ENCODE measurements around the gene MEGF11. TPM values are rescaled to one million over a fixed set of nuclear protein-coding genes. Genes with fewer than 3 reads are reported as not detected.

MEGF11 gene
- total and polyA plus RNA-seq, 2 donors (not counting 1 experiment from before 2014, with no cell fraction given): under 0.01 TPM; not detected in 1

DNA sequence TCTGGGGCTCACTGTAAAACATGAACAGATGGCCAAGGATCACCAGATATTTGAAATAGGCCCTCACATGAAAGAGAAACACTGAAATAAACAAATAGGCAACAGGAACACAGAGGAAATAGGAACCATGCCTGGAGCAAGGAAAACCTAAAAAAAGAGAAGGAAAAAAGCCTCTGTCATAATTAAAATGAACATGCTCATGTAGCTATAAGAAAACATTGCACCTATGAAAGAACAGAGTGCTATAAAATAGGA, 281.9 kb downstream of the MEGF11 start:
- TF ChIP-seq EZH2 (IDR thresholded peaks at IDR 0.05; ENCODE audit: low read length, missing control alignments): no peak
- TF ChIP-seq, protein P1, sequence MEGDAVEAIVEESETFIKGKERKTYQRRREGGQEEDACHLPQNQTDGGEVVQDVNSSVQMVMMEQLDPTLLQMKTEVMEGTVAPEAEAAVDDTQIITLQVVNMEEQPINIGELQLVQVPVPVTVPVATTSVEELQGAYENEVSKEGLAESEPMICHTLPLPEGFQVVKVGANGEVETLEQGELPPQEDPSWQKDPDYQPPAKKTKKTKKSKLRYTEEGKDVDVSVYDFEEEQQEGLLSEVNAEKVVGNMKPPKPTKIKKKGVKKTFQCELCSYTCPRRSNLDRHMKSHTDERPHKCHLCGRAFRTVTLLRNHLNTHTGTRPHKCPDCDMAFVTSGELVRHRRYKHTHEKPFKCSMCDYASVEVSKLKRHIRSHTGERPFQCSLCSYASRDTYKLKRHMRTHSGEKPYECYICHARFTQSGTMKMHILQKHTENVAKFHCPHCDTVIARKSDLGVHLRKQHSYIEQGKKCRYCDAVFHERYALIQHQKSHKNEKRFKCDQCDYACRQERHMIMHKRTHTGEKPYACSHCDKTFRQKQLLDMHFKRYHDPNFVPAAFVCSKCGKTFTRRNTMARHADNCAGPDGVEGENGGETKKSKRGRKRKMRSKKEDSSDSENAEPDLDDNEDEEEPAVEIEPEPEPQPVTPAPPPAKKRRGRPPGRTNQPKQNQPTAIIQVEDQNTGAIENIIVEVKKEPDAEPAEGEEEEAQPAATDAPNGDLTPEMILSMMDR (conservative IDR thresholded peaks at IDR 0.05 in 1 of 2, IDR thresholded peaks at IDR 0.05 in 1 of 2; ENCODE audit: low read depth in 1 of 2, low read length in 2 of 2): no peak
- no peaks in the 10 kb centered on the region for H4K20me1 ChIP-seq (ENCODE audit: control insufficient read depth, extremely low read depth, insufficient read depth, low read length)
- H3K4me1 ChIP-seq (ENCODE audit: control insufficient read depth, extremely low read depth, insufficient read depth, low read length): no peaks in the 10 kb centered on the region
- H3K9me3 ChIP-seq (ENCODE audit: control insufficient read depth, insufficient read depth, low read depth, low read length): no peaks in the 10 kb centered on the region
- DNase-seq (ENCODE audit: low read depth in 2 of 2): no peak
- no peak overlapping the region for H3K4me3 ChIP-seq (replicated peaks in 1 of 4; ENCODE audit: control extremely low read depth in 1 of 4, insufficient read depth in 1 of 4, low read depth in 3 of 4, low read length in 4 of 4)
- peaks cover 15% of the 10 kb centered on the region for H3K27me3 ChIP-seq (ENCODE audit: control insufficient read depth, insufficient read depth, low read length)
- H3K36me3 ChIP-seq (ENCODE audit: control insufficient read depth, insufficient read depth, low read length): no peaks in the 10 kb centered on the region
- H3K79me2 ChIP-seq (ENCODE audit: control insufficient read depth, insufficient read depth, low read length): no peaks in the 10 kb centered on the region
- no peak overlapping the region for H2AFZ ChIP-seq (ENCODE audit: low read length)
- H3K9ac ChIP-seq (ENCODE audit: insufficient read depth, low read length): no peak overlapping the region
- no peak overlapping the region for H3K27ac ChIP-seq (ENCODE audit: insufficient read depth, low read length)
- no peak overlapping the region for H3K4me2 ChIP-seq (ENCODE audit: extremely low read depth, insufficient read depth, low read length)

DNA sequence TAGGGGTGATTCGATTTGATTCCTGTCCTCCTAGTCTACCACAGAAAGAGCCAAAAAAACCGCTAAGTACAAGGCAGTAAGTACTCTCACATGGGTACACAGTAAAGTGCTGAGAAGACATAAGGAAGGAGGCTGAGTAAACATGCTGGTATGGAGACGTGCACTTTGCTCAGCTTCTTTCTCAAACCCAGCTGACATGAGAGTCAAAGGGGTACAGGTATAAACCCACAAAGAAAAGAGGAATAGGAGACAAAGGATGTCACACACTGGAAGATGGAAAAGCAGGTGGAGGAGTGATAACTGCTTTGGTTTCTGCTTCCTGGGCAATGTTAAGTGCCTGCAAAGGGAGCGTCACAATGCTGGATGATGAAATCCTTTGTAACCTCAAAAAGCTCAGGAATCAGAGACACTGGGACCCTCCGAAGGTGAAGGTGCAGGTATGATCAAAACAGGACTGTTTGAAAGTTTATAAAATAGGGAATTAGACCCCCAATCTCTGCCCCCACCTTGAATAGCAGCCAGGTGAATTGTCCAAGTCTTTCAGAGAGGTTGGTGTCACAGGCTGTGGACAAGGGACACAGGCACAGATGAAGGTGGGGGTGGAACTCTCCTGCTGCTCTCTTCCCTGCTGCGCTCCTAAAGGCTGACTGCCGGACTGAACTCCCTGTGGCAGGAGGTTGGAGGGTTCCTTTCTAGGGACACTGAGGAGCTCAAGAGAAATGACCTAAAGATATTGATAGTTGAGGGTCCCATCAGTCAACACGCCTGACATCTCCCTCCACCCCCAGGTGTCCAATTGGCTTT, 282.4 kb downstream of the MEGF11 start:
- peak in 1 of 2 donors; percentile 19 for DNase-seq (ENCODE audit: low read depth in 2 of 2)
- Histone ChIP-seq H3K9me3 (ENCODE audit: control insufficient read depth, insufficient read depth, low read depth, low read length) (no peaks in the 10 kb centered on the region), H3K9ac (ENCODE audit: insufficient read depth, low read length) (no peak overlapping the region), H4K20me1 (ENCODE audit: control insufficient read depth, extremely low read depth, insufficient read depth, low read length) (no peaks in the 10 kb centered on the region), H3K4me1 (ENCODE audit: control insufficient read depth, extremely low read depth, insufficient read depth, low read length) (no peaks in the 10 kb centered on the region), H2AFZ (ENCODE audit: low read length) (no peak overlapping the region), H3K36me3 (ENCODE audit: control insufficient read depth, insufficient read depth, low read length) (no peaks in the 10 kb centered on the region), H3K4me2 (ENCODE audit: extremely low read depth, insufficient read depth, low read length) (no peak overlapping the region), H3K79me2 (ENCODE audit: control insufficient read depth, insufficient read depth, low read length) (no peaks in the 10 kb centered on the region), H3K4me3 (replicated peaks in 1 of 4; ENCODE audit: control extremely low read depth in 1 of 4, insufficient read depth in 1 of 4, low read depth in 3 of 4, low read length in 4 of 4) (no peak overlapping the region), H3K27ac (ENCODE audit: insufficient read depth, low read length) (no peak overlapping the region), H3K27me3 (ENCODE audit: control insufficient read depth, insufficient read depth, low read length) (peaks cover 15% of the 10 kb centered on the region)
- TF ChIP-seq, protein P1 (conservative IDR thresholded peaks at IDR 0.05 in 1 of 2, IDR thresholded peaks at IDR 0.05 in 1 of 2; ENCODE audit: low read depth in 1 of 2, low read length in 2 of 2): no peak
- no peak for TF ChIP-seq EZH2 (IDR thresholded peaks at IDR 0.05; ENCODE audit: low read length, missing control alignments)

DNA sequence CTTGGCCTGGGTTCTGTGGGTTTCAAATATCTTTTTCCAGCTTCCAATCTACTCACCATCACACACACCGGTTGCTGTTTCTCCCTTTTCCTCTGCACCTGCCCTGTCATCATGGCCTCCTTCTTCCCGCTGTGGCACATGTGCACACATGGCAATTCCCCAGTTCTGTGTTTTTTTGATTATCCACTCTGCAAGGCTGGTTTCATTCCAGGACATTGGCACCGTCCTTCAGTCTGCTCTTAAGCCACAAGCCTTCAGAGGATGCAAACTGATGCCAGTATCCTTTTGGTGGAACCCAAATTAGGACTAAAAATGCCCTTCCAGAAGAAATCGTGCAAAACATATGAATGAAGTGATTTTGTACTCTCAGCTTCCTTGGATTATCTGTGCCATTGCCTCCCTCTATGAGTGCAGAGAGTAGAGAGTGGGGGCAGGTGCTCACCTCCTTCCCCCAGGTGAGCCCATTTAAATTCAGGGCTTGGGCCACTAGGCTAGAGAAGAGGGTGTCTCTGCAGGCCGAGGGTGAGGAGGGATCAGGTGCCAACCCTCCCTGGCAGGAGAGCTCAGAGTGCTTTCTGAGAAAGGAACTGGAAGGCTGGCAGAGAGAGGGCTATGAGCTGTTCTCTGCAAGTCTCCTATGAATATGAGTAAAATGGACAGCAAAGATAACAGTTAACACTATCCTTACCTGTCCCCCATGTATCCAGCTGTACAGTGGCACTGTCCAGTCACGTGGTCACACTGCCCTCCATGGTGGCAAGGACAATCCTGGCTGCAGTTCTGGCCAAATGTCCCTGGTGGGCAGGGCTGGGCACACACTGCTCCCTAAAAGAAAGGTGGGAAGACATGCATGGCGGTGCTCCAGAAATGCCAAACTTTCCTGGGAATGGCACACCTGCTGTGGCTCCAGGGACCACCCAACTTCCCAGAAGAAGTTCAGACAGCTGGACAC, 283.4 kb downstream of the MEGF11 start:
- DNase-seq (ENCODE audit: low read depth in 2 of 2): no peak
- H3K9me3 ChIP-seq (ENCODE audit: control insufficient read depth, insufficient read depth, low read depth, low read length): no peaks in the 10 kb centered on the region
- H3K27me3 ChIP-seq (ENCODE audit: control insufficient read depth, insufficient read depth, low read length): peaks cover 15% of the 10 kb centered on the region
- H3K36me3 ChIP-seq (ENCODE audit: control insufficient read depth, insufficient read depth, low read length): no peaks in the 10 kb centered on the region
- no peak for TF ChIP-seq EZH2 (IDR thresholded peaks at IDR 0.05; ENCODE audit: low read length, missing control alignments)
- TF ChIP-seq, protein P1 (conservative IDR thresholded peaks at IDR 0.05 in 1 of 2, IDR thresholded peaks at IDR 0.05 in 1 of 2; ENCODE audit: low read depth in 1 of 2, low read length in 2 of 2): no peak
- no peaks in the 10 kb centered on the region for H3K4me1 ChIP-seq (ENCODE audit: control insufficient read depth, extremely low read depth, insufficient read depth, low read length)
- no peaks in the 10 kb centered on the region for H3K79me2 ChIP-seq (ENCODE audit: control insufficient read depth, insufficient read depth, low read length)
- H4K20me1 ChIP-seq (ENCODE audit: control insufficient read depth, extremely low read depth, insufficient read depth, low read length): no peaks in the 10 kb centered on the region
- H2AFZ ChIP-seq (ENCODE audit: low read length): no peak overlapping the region
- no peak overlapping the region for H3K4me2 ChIP-seq (ENCODE audit: extremely low read depth, insufficient read depth, low read length)
- no peak overlapping the region for H3K9ac ChIP-seq (ENCODE audit: insufficient read depth, low read length)
- H3K27ac ChIP-seq (ENCODE audit: insufficient read depth, low read length): no peak overlapping the region
- H3K4me3 ChIP-seq (replicated peaks in 1 of 4; ENCODE audit: control extremely low read depth in 1 of 4, insufficient read depth in 1 of 4, low read depth in 3 of 4, low read length in 4 of 4): no peak overlapping the region
